ENCODE results near the gene FBXO2. TPM values are rescaled to one million over a fixed set of nuclear protein-coding genes. Genes with fewer than 3 reads are reported as not detected.
A peak's percentile ranks its signal among the peaks of the same experiment; 100 is the strongest.

The FBXO2 gene
- total RNA-seq = 10 to 100 TPM in 5 of 6 donors, 1 to 10 TPM in 1; 8.2 to 18.0 (median 13.8) TPM

GRCh38 chr1:11654137-11654938 is at the start of gene FBXO2, which contains the start of gene FBXO44:
FBXO2 (minus strand) TSS chr1:11654429; CDS start chr1:11654340, 89 bp downstream.
FBXO44 (plus strand) TSS chr1:11654877; CDS start chr1:11655836, 959 bp downstream.
- H3K4me1 ChIP-seq = peaks cover 35 to 44% (median 37%) of the 10 kb centered on the region in 4 donors
- H3K27me3 ChIP-seq = peaks cover 0 to 10% (median 2%) of the 10 kb centered on the region in 4 donors
- H3K27ac ChIP-seq = peak within 1 kb of the TSS in 3 of 4 donors; percentile 69 to 74 (median 73)
- ATAC-seq (ENCODE audit: low FRiP score in 2 of 2) (peak; percentile 74 to 79), DNase-seq (peak; percentile 70 to 94)
- TF ChIP-seq POLR2AphosphoS5 (IDR thresholded peaks at IDR 0.05) = no peak
- peak in 1 of 4 donors; percentile 37 for TF ChIP-seq POLR2A (IDR thresholded peaks at IDR 0.05)
- TF ChIP-seq CTCF (IDR thresholded peaks at IDR 0.05) = peak in 1 of 6 experiments; percentile 3
- H3K4me3 ChIP-seq = peak within 1 kb of the TSS; percentile 51 to 87 (median 72)
- peaks cover 0 to under 1% (median 0%) of the 10 kb centered on the region in 4 donors for H3K36me3 ChIP-seq
- 0 to 8% methylated on average over 5 to 18 of the region's 94 CpGs for WGBS, 2 donors
- no peaks in the 10 kb centered on the region for H3K9me3 ChIP-seq

- ATAC-seq (ENCODE audit: low FRiP score in 2 of 2) = no peak
- H3K4me1 ChIP-seq = peaks cover 0 to 6% (median 0%) of the 10 kb centered on the region in 4 donors
- 60 to 71% methylated on average over 8 of the region's 8 CpGs for WGBS, 2 donors
- peaks cover 0 to 9% (median 0%) of the 10 kb centered on the region in 4 donors for H3K27me3 ChIP-seq
- H3K27ac ChIP-seq = no peak overlapping the region
- no peak for TF ChIP-seq POLR2AphosphoS5 (IDR thresholded peaks at IDR 0.05)
- no peak for TF ChIP-seq POLR2A (IDR thresholded peaks at IDR 0.05)
- TF ChIP-seq EP300 (IDR thresholded peaks at IDR 0.05) = no peak
- no peak for TF ChIP-seq CTCF (IDR thresholded peaks at IDR 0.05)
- H3K4me3 ChIP-seq = no peak overlapping the region
- no peak for DNase-seq
- H3K9me3 ChIP-seq = no peaks in the 10 kb centered on the region
- H3K36me3 ChIP-seq = no peaks in the 10 kb centered on the region
Observed at GRCh38 chr1:11703357-11704193, 49.3 kb upstream of the FBXO2 start.

- no peak for ATAC-seq (ENCODE audit: low FRiP score in 2 of 2)
- WGBS, 2 donors = 81 to 83% methylated on average over 15 of the region's 15 CpGs
- no peak for TF ChIP-seq EP300 (IDR thresholded peaks at IDR 0.05)
- no peak for TF ChIP-seq POLR2A (IDR thresholded peaks at IDR 0.05)
- TF ChIP-seq POLR2AphosphoS5 (IDR thresholded peaks at IDR 0.05) = no peak
- TF ChIP-seq CTCF (IDR thresholded peaks at IDR 0.05) = no peak
- H3K9me3 ChIP-seq = no peaks in the 10 kb centered on the region
- H3K36me3 ChIP-seq = no peaks in the 10 kb centered on the region
- H3K4me3 ChIP-seq = no peak overlapping the region
- no peaks in the 10 kb centered on the region for H3K4me1 ChIP-seq
- no peak overlapping the region for H3K27ac ChIP-seq
- DNase-seq = no peak
- H3K27me3 ChIP-seq = peaks cover 0 to 9% (median 0%) of the 10 kb centered on the region in 4 donors
Observed at GRCh38 chr1:11701981-11702803, 48.0 kb upstream of the FBXO2 start.

GRCh38 chr1:11701551-11701961 is 47.3 kb upstream of the FBXO2 start:
- H3K27me3 ChIP-seq = peaks cover 0 to 9% (median 0%) of the 10 kb centered on the region in 4 donors
- no peak overlapping the region for H3K27ac ChIP-seq
- no peak overlapping the region for H3K4me3 ChIP-seq
- no peaks in the 10 kb centered on the region for H3K9me3 ChIP-seq
- WGBS, 2 donors = 40 to 58% methylated on average over 13 to 14 of the region's 15 CpGs
- H3K36me3 ChIP-seq = no peaks in the 10 kb centered on the region
- ATAC-seq (ENCODE audit: low FRiP score in 2 of 2) (no peak), DNase-seq (no peak)
- no peak for TF ChIP-seq POLR2AphosphoS5 (IDR thresholded peaks at IDR 0.05)
- TF ChIP-seq EP300 (IDR thresholded peaks at IDR 0.05) = no peak
- no peak for TF ChIP-seq CTCF (IDR thresholded peaks at IDR 0.05)
- no peak for TF ChIP-seq POLR2A (IDR thresholded peaks at IDR 0.05)
- H3K4me1 ChIP-seq = no peaks in the 10 kb centered on the region

All from upper lobe of left lung (tissue), 6 donors.